GM12892 (cell line): ENCODE data around the gene PPP1R18.

Source experiments
- POLR2A ChIP-seq: IDR thresholded peaks from 2 replicates; pipeline ENCODE4 v1.6.1; 2011; ENCODE audit warnings: low read depth, low read length, control low read depth
- POLR2AphosphoS5 ChIP-seq: IDR thresholded peaks from 2 replicates; pipeline ENCODE4 v1.6.1; 2011; ENCODE audit warnings: low read depth, low read length, control low read depth
- TAF1 ChIP-seq: IDR thresholded peaks from 2 replicates; pipeline ENCODE4 v1.6.1; 2011; ENCODE audit warnings: low read depth, mild to moderate bottlenecking, control low read depth, low read length, borderline replicate concordance

GRCh38 chr6:30735668-30736314 lies 49.3 kb upstream of the PPP1R18 start:
- TF ChIP-seq POLR2AphosphoS5 (no peak), POLR2A (no peak), TAF1 (no peak)
